Psoas muscle (tissue), 8 donors: Measurements from ENCODE around the gene SHF. TPM values are rescaled to one million over a fixed set of nuclear protein-coding genes. Genes with fewer than 3 reads are reported as not detected.
"Not testable (repeated sequence)": the region's sequence is repeated elsewhere in the genome, so short reads cannot be mapped to it uniquely, and the experiment has no call there.

Experiments used
- ATAC-seq, 4 donors: fragments of 200-7000 bp; cut with Tn5 transposase; one replicate each; pipeline ENCODE4 v1.9.1; 2020; ENCODE audit warnings: moderate library complexity in 3 of 4, mild to moderate bottlenecking in 2 of 4
- DNase-seq, 2 donors: peaks; one replicate each; pipeline ENCODE4 v3.0.0-alpha.2; 2020
- H3K27ac ChIP-seq: fragments of 200-600 bp; one replicate; pipeline ENCODE4 v1.8.0; 2022
- H3K27me3 ChIP-seq, 3 donors: fragments of 200-600 bp in 1 of 3; one replicate each; pipeline versions ENCODE4 v1.6.1 to v1.8.0; 2013 to 2022; ENCODE audit warnings: low read length in 2 of 3, mild to moderate bottlenecking in 2 of 3, moderate library complexity in 1 of 3; ENCODE audit not compliant: insufficient read depth in 3 of 3
- H3K36me3 ChIP-seq, 2 donors: fragments of 200-600 bp in 1 of 2; one replicate each; pipeline versions ENCODE4 v1.6.1 to v1.8.0; 2013 to 2022; ENCODE audit warnings: low read depth in 1 of 2, mild to moderate bottlenecking in 1 of 2, moderate library complexity in 1 of 2; ENCODE audit not compliant: insufficient read depth in 1 of 2
- H3K4me1 ChIP-seq: fragments of 200-600 bp; one replicate; pipeline ENCODE4 v1.8.0; 2022
- H3K4me3 ChIP-seq: fragments of 200-600 bp; one replicate; pipeline ENCODE4 v1.8.0; 2022; ENCODE audit warnings: mild to moderate bottlenecking
- H3K9me3 ChIP-seq: fragments of 200-600 bp; one replicate; pipeline ENCODE4 v1.8.0; 2022
- CTCF ChIP-seq: fragments of 200-600 bp; IDR thresholded peaks from one replicate; pipeline ENCODE4 v1.8.0; 2022; ENCODE audit warnings: antibody characterized with exemption
- WGBS, 3 donors: extraction: QIAGEN DNeasy Blood & Tissue Kit; methylation state at CpG; one replicate each; pipeline versions ENCODE4 v1.1.6 to v1.1.7; 2013; 5-methylcytosine and 5-hydroxymethylcytosine counted together
- intact Hi-C, 2 donors: fragments of 100-400 bp; cut with DNase I; formaldehyde crosslinking; loops; one replicate each; pipeline versions ENCODE4 v1.11.0 to v1.14.2; 2022
- long read RNA-seq, 2 donors: library from polyadenylated mRNA; unstranded; transcript quantifications; one replicate each; pipeline ENCODE4 v2.0.0, GENCODE V29; 2021
- polyA plus RNA-seq, 3 donors: library from polyadenylated mRNA; stranded (reverse); fragments of 200-250 nt; gene quantifications; one replicate each; pipeline ENCODE4 v1.2.3, GENCODE V29; 2013
- total RNA-seq, 4 donors: library from RNA; stranded (reverse); fragmentation: NEBNext Ultra II Directional in 2 of 4; extraction: Animal tissue kit (Norgen Biotek cat#: 25700) in 2 of 4; gene quantifications; one replicate each; pipeline versions ENCODE4 v1.2.1 to v1.2.4, GENCODE V29; 2021 to 2023
- donor health status: healthy with polysubstance abuse.
- donor health status: DM: no; HTN: no; CAD: no; lungs with moderate emphysema.
- donor health status: Bipolar disorder and iron deficiency.
- donor health status: healthy.
- donor health status: DM: yes; HTN: yes; CAD: no.
- donor health status: DM: no; HTN: no; CAD: no.
- donor health status: DM: no; HTN: no; CAD: no.
- donor health status: DM: yes; HTN: yes; CAD: no.

SHF gene
- total RNA-seq (1 to 10 TPM; 1.4 to 4.0 (median 2.1) TPM), polyA plus RNA-seq (1 to 10 TPM in 2 of 3 donors, under 1 TPM in 1; 0.73 to 2.0 (median 1.7) TPM)
- long read RNA-seq, donor 1 = 0 reads
- long read RNA-seq, donor 2, partial matches to known transcripts = 1 of 2 reads
- long read RNA-seq, donor 2, other reads (novel, unspliced or antisense) = 1 of 2 reads

GRCh38 chr15:45187894-45188830 is at the start of gene SHF:
TSS of gene SHF (minus strand) at chr15:45187966. CDS start at chr15:45187951, 15 bp downstream.
- WGBS, 3 donors = 0 to 1% (median 0%) methylated on average over 34 to 56 of the region's 57 CpGs
- ATAC-seq = peak; percentile 55 to 78 (median 63)
- Histone ChIP-seq H3K27me3 (peaks cover 0 to 3% (median 0%) of the 10 kb centered on the region in 3 donors), H3K27ac (peak within 1 kb of the TSS; percentile 32), H3K36me3 (no peaks in the 10 kb centered on the region), H3K9me3 (no peaks in the 10 kb centered on the region), H3K4me3 (peak within 1 kb of the TSS; percentile 80), H3K4me1 (peaks cover 12% of the 10 kb centered on the region)
- intact Hi-C loops = no loop called here
- no peak for TF ChIP-seq CTCF
- DNase-seq = peak; percentile 57 to 74

GRCh38 chr15:45236806-45237205 is 49.0 kb upstream of the SHF start:
- DNase-seq, intact Hi-C loops, ATAC-seq, H3K27ac ChIP-seq, H3K36me3 ChIP-seq, H3K4me1 ChIP-seq, H3K4me3 ChIP-seq, H3K27me3 ChIP-seq: not testable (repeated sequence)
- 56 to 62% (median 60%) methylated on average over 6 of the region's 6 CpGs for WGBS, 3 donors
- peaks cover 23% of the 10 kb centered on the region for H3K9me3 ChIP-seq

- no peak for TF ChIP-seq CTCF
- intact Hi-C loops = no loop called here
- H3K4me3 ChIP-seq = no peak overlapping the region
- H3K4me1 ChIP-seq = no peaks in the 10 kb centered on the region
- DNase-seq (no peak), ATAC-seq (no peak)
- H3K36me3 ChIP-seq = no peaks in the 10 kb centered on the region
- peaks cover 3% of the 10 kb centered on the region for H3K9me3 ChIP-seq
- H3K27ac ChIP-seq = no peak overlapping the region
- H3K27me3 ChIP-seq = no peaks in the 10 kb centered on the region
- 68 to 75% (median 72%) methylated on average over 11 of the region's 11 CpGs for WGBS, 3 donors
Observed at GRCh38 chr15:45234562-45235235, 46.9 kb upstream of the SHF start.

- intact Hi-C loops = no loop called here
- no peak for ATAC-seq
Observed at GRCh38 chr15:45231864-45232562, 44.2 kb upstream of the SHF start.

More at GRCh38 chr15:45231864-45232562, 44.2 kb upstream of the SHF start:
- no peaks in the 10 kb centered on the region for H3K36me3 ChIP-seq
- no peak overlapping the region for H3K27ac ChIP-seq
- WGBS, 3 donors = 57 to 75% (median 69%) methylated on average over 4 of the region's 4 CpGs
- no peak for DNase-seq
- no peaks in the 10 kb centered on the region for H3K9me3 ChIP-seq
- H3K4me3 ChIP-seq = no peak overlapping the region
- H3K4me1 ChIP-seq = no peaks in the 10 kb centered on the region
- no peaks in the 10 kb centered on the region for H3K27me3 ChIP-seq
- no peak for TF ChIP-seq CTCF
